Measurements from ENCODE around the gene CAMK2D. TPM values are rescaled to one million over a fixed set of nuclear protein-coding genes. Genes with fewer than 3 reads are reported as not detected.

The CAMK2D gene
- total RNA-seq, 6 experiments from 2014 or later = 83.7 to 102 (median 94.1) TPM

- Mint-ChIP-seq H3K9me3 (0 out of 2 replicates have a peak, but pooled peaks cover 4% of the 10 kb centered on the region), H3K27me3 (ENCODE audit: insufficient read depth) (peaks cover 5% of the 10 kb centered on the region; the same call in 1 of the 2 replicates), H3K4me3 (no peak overlapping the region), H3K36me3 (ENCODE audit: low read depth) (peaks cover 46% of the 10 kb centered on the region), H3K4me1 (ENCODE audit: low read depth) (peaks cover 11% of the 10 kb centered on the region), H3K27ac (peak overlapping the region; percentile 10; the same call in 1 of the 2 replicates)
- TF ChIP-seq CTCF (IDR thresholded peaks at IDR 0.05) = no peak
- DNase-seq = no peak
These were observed 264.2 kb downstream of the CAMK2D start for GRCh38 chr4:113497154-113497884.

- Mint-ChIP-seq H3K4me3 (no peak overlapping the region), H3K27ac (no peak overlapping the region), H3K36me3 (ENCODE audit: low read depth) (peaks cover 42% of the 10 kb centered on the region), H3K27me3 (ENCODE audit: insufficient read depth) (peaks cover 5% of the 10 kb centered on the region; the same call in 1 of the 2 replicates), H3K9me3 (0 out of 2 replicates have a peak, but pooled peaks cover 4% of the 10 kb centered on the region), H3K4me1 (ENCODE audit: low read depth) (peaks cover 11% of the 10 kb centered on the region)
- no peak for TF ChIP-seq CTCF (IDR thresholded peaks at IDR 0.05)
- DNase-seq = no peak
These were observed 264.8 kb downstream of the CAMK2D start for GRCh38 chr4:113496698-113497097.

GRCh38 chr4:113495790-113496189 lies 265.7 kb downstream of the CAMK2D start:
- peaks cover 42% of the 10 kb centered on the region for H3K36me3 Mint-ChIP-seq (ENCODE audit: low read depth)
- H3K9me3 Mint-ChIP-seq = 0 out of 2 replicates have a peak, but pooled peaks cover 4% of the 10 kb centered on the region
- H3K4me1 Mint-ChIP-seq (ENCODE audit: low read depth) = peaks cover 11% of the 10 kb centered on the region
- peaks cover 5% of the 10 kb centered on the region; the same call in 1 of the 2 replicates for H3K27me3 Mint-ChIP-seq (ENCODE audit: insufficient read depth)
- no peak overlapping the region for H3K4me3 Mint-ChIP-seq
- DNase-seq = no peak
- no peak overlapping the region for H3K27ac Mint-ChIP-seq
- no peak for TF ChIP-seq CTCF (IDR thresholded peaks at IDR 0.05)

GRCh38 chr4:113483131-113483530 lies 278.4 kb downstream of the CAMK2D start:
- Mint-ChIP-seq H3K27me3 (ENCODE audit: insufficient read depth) (no peaks in the 10 kb centered on the region), H3K36me3 (ENCODE audit: low read depth) (peaks cover 54% of the 10 kb centered on the region), H3K4me3 (no peak overlapping the region), H3K9me3 (peaks cover 8% of the 10 kb centered on the region), H3K4me1 (ENCODE audit: low read depth) (no peaks in the 10 kb centered on the region), H3K27ac (no peak overlapping the region)
- DNase-seq = no peak
- TF ChIP-seq CTCF (IDR thresholded peaks at IDR 0.05) = no peak

GRCh38 chr4:113482325-113482724 lies 279.2 kb downstream of the CAMK2D start:
- no peaks in the 10 kb centered on the region for H3K27me3 Mint-ChIP-seq (ENCODE audit: insufficient read depth)
- no peak for TF ChIP-seq CTCF (IDR thresholded peaks at IDR 0.05)
- H3K36me3 Mint-ChIP-seq (ENCODE audit: low read depth) = peaks cover 59% of the 10 kb centered on the region
- H3K4me3 Mint-ChIP-seq = no peak overlapping the region
- H3K27ac Mint-ChIP-seq = no peak overlapping the region
- no peak for DNase-seq
- H3K4me1 Mint-ChIP-seq (ENCODE audit: low read depth) = no peaks in the 10 kb centered on the region
- peaks cover 10% of the 10 kb centered on the region for H3K9me3 Mint-ChIP-seq
